BJ (cell line): ENCODE results near the gene CA5A. TPM values are rescaled to one million over a fixed set of nuclear protein-coding genes. Genes with fewer than 3 reads are reported as not detected.
"Not testable (repeated sequence)": the region's sequence is repeated elsewhere in the genome, so short reads cannot be mapped to it uniquely, and the experiment has no call there.

ENCODE experiments used
- CTCF ChIA-PET: fragments of 350-600 bp; formaldehyde crosslinking; extraction: SDS; loops from one replicate; lab custom pipeline; 2021; ENCODE audit warnings: antibody characterized with exemption, inconsistent platforms; lab: Yijun Ruan, JAX
- POLR2A ChIA-PET: fragments of 300-600 bp; sonication (Branson Sonifier 250); formaldehyde crosslinking; extraction: SDS; loops from one replicate; lab custom pipeline; 2021; ENCODE audit warnings: antibody characterized with exemption; lab: Charles Lee
- DNase-seq: peaks from one replicate; pipeline ENCODE4 v3.0.0-alpha.2; 2011; ENCODE audit warnings: low read depth
- H3K27me3 ChIP-seq: 2 replicates; pipeline ENCODE4 v1.6.0; 2011; ENCODE audit warnings: low read length; ENCODE audit not compliant: control insufficient read depth, insufficient read depth
- H3K36me3 ChIP-seq: 2 replicates; pipeline ENCODE4 v1.5.1; 2011; ENCODE audit warnings: low read length; ENCODE audit not compliant: control insufficient read depth, insufficient read depth
- H3K4me3 ChIP-seq: 2 replicates; pipeline ENCODE4 v1.5.1; 2011; ENCODE audit warnings: low read depth, mild to moderate bottlenecking, control low read depth, low read length
- CTCF ChIP-seq: IDR thresholded peaks from 2 replicates; pipeline ENCODE4 v1.5.1; 2011; ENCODE audit warnings: low read depth, mild to moderate bottlenecking, control low read depth, inconsistent platforms, low read length, moderate library complexity; ENCODE audit not compliant: insufficient read depth
- polyA plus RNA-seq: library from polyadenylated mRNA; depleted of rRNA; stranded (reverse); fragments of >200 nt; gene quantifications from 2 replicates; pipeline ENCODE4 v1.2.3, GENCODE V29; 2011

Gene CA5A
- polyA plus RNA-seq, 1 experiment = not detected

- no peak overlapping the region for H3K4me3 ChIP-seq
- ChIA-PET POLR2A (no interaction called here), CTCF (interaction anchor here (1.1 kb wide), 1 partner anchor 19 kb away, joined by 3 read pairs; no protein-coding TSS in a partner anchor)
Observed at GRCh38 chr16:87882436-87883019, 53.8 kb downstream of the CA5A start.

GRCh38 chr16:87881324-87882200 is 54.8 kb downstream of the CA5A start:
- ChIA-PET CTCF (interaction anchor here (0.6 to 2.4 kb wide), 4 partner anchors 10 to 103 kb away, joined by 3 to 9 read pairs (median 4); no protein-coding TSS in a partner anchor), POLR2A (no interaction called here)
- TF ChIP-seq CTCF = no peak
- Histone ChIP-seq H3K4me3 (no peak overlapping the region), H3K36me3 (no peaks in the 10 kb centered on the region), H3K27me3 (peaks cover 8% of the 10 kb centered on the region; the same call in 1 of the 2 replicates)
- DNase-seq = no peak

More at GRCh38 chr16:87882436-87883019, 53.8 kb downstream of the CA5A start:
- Histone ChIP-seq H3K27me3 (peaks cover 8% of the 10 kb centered on the region; the same call in 1 of the 2 replicates), H3K36me3 (no peaks in the 10 kb centered on the region)
- no peak for DNase-seq
- no peak for TF ChIP-seq CTCF

- DNase-seq = no peak
- peaks cover 7% of the 10 kb centered on the region; the same call in 1 of the 2 replicates for H3K27me3 ChIP-seq
- ChIA-PET POLR2A (interaction anchor here (0.5 kb wide), 1 partner anchor 129 kb away, joined by 7 read pairs; no protein-coding TSS in a partner anchor), CTCF (interaction anchor here (0.8 to 2.4 kb wide), 2 partner anchors 9 to 11 kb away, joined by 3 to 9 read pairs; partner anchors contain the start of gene SLC7A5)
- H3K4me3 ChIP-seq = no peak overlapping the region
- H3K36me3 ChIP-seq = no peaks in the 10 kb centered on the region
- no peak for TF ChIP-seq CTCF
Observed at GRCh38 chr16:87880117-87880696, 56.1 kb downstream of the CA5A start.

GRCh38 chr16:87879411-87880013 is 56.8 kb downstream of the CA5A start:
- not testable (repeated sequence) for H3K4me3 ChIP-seq, DNase-seq, H3K36me3 ChIP-seq
- peaks cover 12% of the 10 kb centered on the region; the same call in 1 of the 2 replicates for H3K27me3 ChIP-seq
- POLR2A ChIA-PET = interaction anchor here (0.5 kb wide), 1 partner anchor 129 kb away, joined by 7 read pairs; no protein-coding TSS in a partner anchor
- CTCF ChIA-PET = interaction anchor here (2.4 kb wide), 1 partner anchor 8 kb away, joined by 9 read pairs; no protein-coding TSS in a partner anchor

- TF ChIP-seq CTCF = no peak
- CTCF ChIA-PET = no interaction called here
Observed at GRCh38 chr16:87878704-87879103, 57.6 kb downstream of the CA5A start.

More at GRCh38 chr16:87878704-87879103, 57.6 kb downstream of the CA5A start:
- POLR2A ChIA-PET = no interaction called here
- Histone ChIP-seq H3K4me3 (no peak overlapping the region), H3K27me3 (peaks cover 12% of the 10 kb centered on the region; the same call in 1 of the 2 replicates), H3K36me3 (no peaks in the 10 kb centered on the region)
- no peak for DNase-seq
